MM.1S (cell line): ENCODE data around the gene FRMD7.

Experiments
- DNase-seq: peaks from one replicate; pipeline ENCODE4 v3.0.0-alpha.2; 2015
- H2AFZ ChIP-seq: fragments of 300-600 bp; sonication (generic); 2 replicates; pipeline ENCODE4 v1.6.0; 2016; ENCODE audit warnings: antibody characterized with exemption, low read length
- H3F3A ChIP-seq: fragments of 300-600 bp; sonication (generic); 2 replicates; pipeline ENCODE4 v1.6.1; 2016; ENCODE audit warnings: mild to moderate bottlenecking, antibody characterized with exemption, low read length, moderate library complexity, mixed read lengths; ENCODE audit not compliant: insufficient read depth
- H3K27ac ChIP-seq: fragments of 300-600 bp; sonication (generic); 2 replicates; pipeline ENCODE4 v1.5.1; 2016; ENCODE audit warnings: mild to moderate bottlenecking, low read length
- H3K27me3 ChIP-seq: fragments of 300-600 bp; sonication (generic); replicated peaks from 2 replicates; pipeline ENCODE4 v1.6.0; 2016; ENCODE audit warnings: low read length; ENCODE audit not compliant: insufficient read depth
- H3K36me3 ChIP-seq: fragments of 300-600 bp; sonication (generic); replicated peaks from 2 replicates; pipeline ENCODE4 v1.6.1; 2016; ENCODE audit warnings: mild to moderate bottlenecking, low read length, mixed read lengths; ENCODE audit not compliant: insufficient read depth
- H3K4me1 ChIP-seq: fragments of 300-600 bp; sonication (generic); 2 replicates; pipeline ENCODE4 v1.6.1; 2016; ENCODE audit warnings: low read length, mixed read lengths
- H3K4me2 ChIP-seq: fragments of 300-600 bp; sonication (generic); 2 replicates; pipeline ENCODE4 v1.6.0; 2016; ENCODE audit warnings: low read depth, low read length
- H3K4me3 ChIP-seq: fragments of 300-600 bp; sonication (generic); 2 replicates; pipeline ENCODE4 v1.5.1; 2016; ENCODE audit warnings: low read length, mixed read lengths
- H3K79me2 ChIP-seq: fragments of 300-600 bp; sonication (generic); 2 replicates; pipeline ENCODE4 v1.6.1; 2016; ENCODE audit warnings: mixed run types, low read length, mixed read lengths
- H3K9ac ChIP-seq: fragments of 300-600 bp; sonication (generic); 2 replicates; pipeline ENCODE4 v1.6.1; 2016; ENCODE audit warnings: low read length, mixed read lengths
- H3K9me2 ChIP-seq: fragments of 300-600 bp; sonication (generic); replicated peaks from 2 replicates; pipeline ENCODE4 v1.6.1; 2016; ENCODE audit warnings: mild to moderate bottlenecking, low read length, mixed read lengths; ENCODE audit not compliant: insufficient read depth
- H3K9me3 ChIP-seq: fragments of 300-600 bp; sonication (generic); replicated peaks from 2 replicates; pipeline ENCODE4 v1.6.1; 2016; ENCODE audit warnings: mild to moderate bottlenecking, low read length, mixed read lengths; ENCODE audit not compliant: insufficient read depth
- H4K20me1 ChIP-seq: fragments of 300-600 bp; sonication (generic); 2 replicates; pipeline ENCODE4 v1.6.1; 2016; ENCODE audit warnings: mild to moderate bottlenecking, low read length, moderate library complexity, mixed read lengths; ENCODE audit not compliant: insufficient read depth
- EZH2 ChIP-seq: fragments of 300-600 bp; sonication (generic); optimal IDR thresholded peaks from 2 replicates; pipeline ENCODE3; 2017; ENCODE audit warnings: low read depth, mild to moderate bottlenecking, antibody characterized with exemption, low read length, mixed read lengths
- EZH2phosphoT487 ChIP-seq: fragments of 300-600 bp; sonication (generic); IDR thresholded peaks from 2 replicates; pipeline ENCODE4 v1.6.1; 2018; ENCODE audit warnings: antibody characterized with exemption, low read length
- TF ChIP-seq, protein P1 (sequence below): fragments of 300-600 bp; sonication (generic); IDR thresholded peaks from 2 replicates; pipeline ENCODE4 v1.5.1; 2016; ENCODE audit warnings: antibody characterized with exemption, low read length, mixed read lengths

Gene FRMD7, protein sequence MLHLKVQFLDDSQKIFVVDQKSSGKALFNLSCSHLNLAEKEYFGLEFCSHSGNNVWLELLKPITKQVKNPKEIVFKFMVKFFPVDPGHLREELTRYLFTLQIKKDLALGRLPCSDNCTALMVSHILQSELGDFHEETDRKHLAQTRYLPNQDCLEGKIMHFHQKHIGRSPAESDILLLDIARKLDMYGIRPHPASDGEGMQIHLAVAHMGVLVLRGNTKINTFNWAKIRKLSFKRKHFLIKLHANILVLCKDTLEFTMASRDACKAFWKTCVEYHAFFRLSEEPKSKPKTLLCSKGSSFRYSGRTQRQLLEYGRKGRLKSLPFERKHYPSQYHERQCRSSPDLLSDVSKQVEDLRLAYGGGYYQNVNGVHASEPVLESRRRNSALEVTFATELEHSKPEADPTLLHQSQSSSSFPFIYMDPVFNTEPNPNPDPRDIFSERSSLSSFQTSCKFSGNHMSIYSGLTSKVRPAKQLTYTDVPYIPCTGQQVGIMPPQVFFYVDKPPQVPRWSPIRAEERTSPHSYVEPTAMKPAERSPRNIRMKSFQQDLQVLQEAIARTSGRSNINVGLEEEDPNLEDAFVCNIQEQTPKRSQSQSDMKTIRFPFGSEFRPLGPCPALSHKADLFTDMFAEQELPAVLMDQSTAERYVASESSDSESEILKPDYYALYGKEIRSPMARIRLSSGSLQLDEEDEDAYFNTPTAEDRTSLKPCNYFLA

DNA sequence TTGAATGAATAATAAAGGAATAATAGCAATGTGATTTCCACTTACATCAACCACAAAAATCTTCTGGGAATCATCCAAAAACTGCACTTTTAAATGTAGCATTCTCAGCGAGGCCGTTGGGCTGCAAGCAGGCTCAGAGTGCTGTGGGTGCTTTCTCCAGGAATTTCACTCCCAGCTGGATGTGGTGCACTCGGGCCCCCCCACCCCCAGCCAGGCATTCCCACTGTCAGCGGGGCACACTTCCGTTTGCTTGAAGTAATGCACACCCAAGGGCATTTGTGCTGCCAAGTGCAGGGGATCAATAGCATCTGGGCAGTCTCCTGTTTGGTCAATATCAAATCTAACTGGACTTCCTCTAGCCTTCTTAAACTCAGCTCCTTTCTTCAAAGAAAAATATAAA lies at the start of gene FRMD7:
TSS of gene FRMD7 (minus strand) at position 278 of the 400 bp plus-strand sequence. CDS start at position 102, 176 bp downstream.
- TF ChIP-seq EZH2 (no peak), EZH2phosphoT487 (no peak)
- TF ChIP-seq, protein P1, sequence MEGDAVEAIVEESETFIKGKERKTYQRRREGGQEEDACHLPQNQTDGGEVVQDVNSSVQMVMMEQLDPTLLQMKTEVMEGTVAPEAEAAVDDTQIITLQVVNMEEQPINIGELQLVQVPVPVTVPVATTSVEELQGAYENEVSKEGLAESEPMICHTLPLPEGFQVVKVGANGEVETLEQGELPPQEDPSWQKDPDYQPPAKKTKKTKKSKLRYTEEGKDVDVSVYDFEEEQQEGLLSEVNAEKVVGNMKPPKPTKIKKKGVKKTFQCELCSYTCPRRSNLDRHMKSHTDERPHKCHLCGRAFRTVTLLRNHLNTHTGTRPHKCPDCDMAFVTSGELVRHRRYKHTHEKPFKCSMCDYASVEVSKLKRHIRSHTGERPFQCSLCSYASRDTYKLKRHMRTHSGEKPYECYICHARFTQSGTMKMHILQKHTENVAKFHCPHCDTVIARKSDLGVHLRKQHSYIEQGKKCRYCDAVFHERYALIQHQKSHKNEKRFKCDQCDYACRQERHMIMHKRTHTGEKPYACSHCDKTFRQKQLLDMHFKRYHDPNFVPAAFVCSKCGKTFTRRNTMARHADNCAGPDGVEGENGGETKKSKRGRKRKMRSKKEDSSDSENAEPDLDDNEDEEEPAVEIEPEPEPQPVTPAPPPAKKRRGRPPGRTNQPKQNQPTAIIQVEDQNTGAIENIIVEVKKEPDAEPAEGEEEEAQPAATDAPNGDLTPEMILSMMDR = no peak
- no peak for DNase-seq
- Histone ChIP-seq H3K9ac (no peak within 1 kb of the TSS), H4K20me1 (no peaks in the 10 kb centered on the region), H3F3A (no peaks in the 10 kb centered on the region), H3K36me3 (no peaks in the 10 kb centered on the region), H3K4me2 (no peak within 1 kb of the TSS), H3K4me1 (no peaks in the 10 kb centered on the region), H3K27ac (no peak within 1 kb of the TSS), H3K9me2 (no peaks in the 10 kb centered on the region), H3K4me3 (no peak within 1 kb of the TSS), H3K79me2 (no peaks in the 10 kb centered on the region), H2AFZ (no peak within 1 kb of the TSS), H3K9me3 (no peaks in the 10 kb centered on the region), H3K27me3 (no peaks in the 10 kb centered on the region)

DNA sequence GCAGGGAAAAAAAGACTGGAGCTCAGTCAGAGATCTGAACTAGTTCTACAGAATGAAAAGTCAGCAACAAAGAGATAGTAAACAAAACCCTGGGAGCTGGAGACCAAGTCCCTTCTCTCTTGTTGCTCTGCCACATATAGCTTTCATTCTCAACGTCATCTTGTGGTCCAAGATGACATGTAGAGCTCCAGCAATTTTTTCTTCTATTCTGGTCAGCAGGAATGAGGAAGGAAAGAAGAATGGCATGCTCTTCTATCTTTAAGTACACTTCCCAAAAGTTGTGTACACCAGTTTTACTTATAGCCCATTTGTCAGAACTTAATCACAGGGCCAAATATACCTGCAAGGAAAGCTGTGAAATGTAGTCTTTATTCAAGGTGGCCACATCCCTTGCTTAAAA lies 45.8 kb upstream of the FRMD7 start:
- Histone ChIP-seq H3K79me2 (no peaks in the 10 kb centered on the region), H2AFZ (no peak overlapping the region), H3K9me3 (no peaks in the 10 kb centered on the region), H3K9ac (no peak overlapping the region), H3K36me3 (no peaks in the 10 kb centered on the region), H3K4me3 (no peak overlapping the region), H3K4me2 (no peak overlapping the region), H3K9me2 (no peaks in the 10 kb centered on the region), H3F3A (no peaks in the 10 kb centered on the region), H3K27ac (no peak overlapping the region), H3K27me3 (no peaks in the 10 kb centered on the region), H3K4me1 (no peaks in the 10 kb centered on the region), H4K20me1 (no peaks in the 10 kb centered on the region)
- no peak for DNase-seq
- TF ChIP-seq, protein P1 = no peak

DNA sequence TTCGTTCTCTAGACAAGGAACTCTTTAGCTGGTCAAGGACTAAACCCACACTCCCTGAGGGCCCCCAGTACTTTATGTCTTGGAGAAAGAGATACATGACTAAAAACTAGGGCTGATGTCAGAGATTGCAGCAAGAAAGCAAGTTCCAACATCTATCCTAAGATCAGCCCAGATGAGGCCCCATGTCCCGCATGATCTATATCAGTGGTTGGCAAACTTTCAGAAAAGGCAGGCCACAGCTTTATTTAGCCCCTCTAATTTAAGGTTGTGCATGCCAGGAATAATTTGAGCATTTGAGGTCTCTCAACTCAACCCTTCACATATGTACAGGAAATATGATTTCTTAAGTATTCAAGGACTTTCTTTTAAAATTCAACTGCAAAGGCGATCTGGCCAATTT lies 44.1 kb upstream of the FRMD7 start:
- H3K9me3 ChIP-seq = no peaks in the 10 kb centered on the region
- H3F3A ChIP-seq = no peaks in the 10 kb centered on the region
- no peaks in the 10 kb centered on the region for H3K27me3 ChIP-seq
- H3K4me2 ChIP-seq = no peak overlapping the region
- H3K27ac ChIP-seq = no peak overlapping the region
- H3K4me3 ChIP-seq = no peak overlapping the region
- TF ChIP-seq, protein P1 = no peak
- TF ChIP-seq EZH2 (no peak), EZH2phosphoT487 (no peak)
- H3K4me1 ChIP-seq = no peaks in the 10 kb centered on the region
- H4K20me1 ChIP-seq = no peaks in the 10 kb centered on the region
- no peaks in the 10 kb centered on the region for H3K79me2 ChIP-seq
- no peaks in the 10 kb centered on the region for H3K36me3 ChIP-seq
- no peaks in the 10 kb centered on the region for H3K9me2 ChIP-seq
- H2AFZ ChIP-seq = no peak overlapping the region
- H3K9ac ChIP-seq = no peak overlapping the region
- DNase-seq = no peak
